Body of pancreas (tissue), 4 donors: ENCODE data around the gene SBF2. TPM values are rescaled to one million over a fixed set of nuclear protein-coding genes. Genes with fewer than 3 reads are reported as not detected.
A peak's percentile ranks its signal among the peaks of the same experiment; 100 is the strongest.
"Not testable (repeated sequence)": the region's sequence is repeated elsewhere in the genome, so short reads cannot be mapped to it uniquely, and the experiment has no call there.

Source experiments
- ATAC-seq: fragments of 150-250 bp; one replicate; pipeline ENCODE4 v1.9.1; 2016
- DNase-seq, 4 donors: peaks; one replicate each; pipeline ENCODE4 v3.0.0-alpha.2; 2019
- H3K27ac ChIP-seq, 4 donors: fragments of 200-600 bp; sonication (generic); 1 replicate in 3 of 4; 2 replicates in 1 of 4; pipeline versions ENCODE4 v1.5.1 to v1.6.1; 2016 to 2019; ENCODE audit warnings: mild to moderate bottlenecking in 1 of 4, mixed read lengths in 1 of 4, moderate library complexity in 1 of 4
- H3K27me3 ChIP-seq, 2 donors: fragments of 200-600 bp; sonication (generic); one replicate each; pipeline ENCODE4 v1.6.0; 2016; ENCODE audit warnings: mild to moderate bottlenecking in 1 of 2
- H3K36me3 ChIP-seq, 2 donors: fragments of 200-600 bp; sonication (generic); replicated peaks in 1 of 2; 2 replicates each; pipeline ENCODE4 v1.5.1; 2016; ENCODE audit warnings: low read depth in 2 of 2; ENCODE audit not compliant: insufficient read depth in 1 of 2
- H3K4me1 ChIP-seq: fragments of 200-600 bp; sonication (generic); one replicate; pipeline ENCODE4 v1.6.0; 2016
- H3K4me3 ChIP-seq, 2 donors: fragments of 200-600 bp; sonication (generic); 1 replicate in 1 of 2; 2 replicates in 1 of 2; pipeline ENCODE4 v1.5.1; 2016 to 2019
- H3K9me3 ChIP-seq, 3 donors: fragments of 200-600 bp; sonication (generic); 1 replicate in 2 of 3; 2 replicates in 1 of 3; pipeline ENCODE4 v1.5.1; 2016
- POLR2A ChIP-seq, 3 donors: fragments of 450-650 bp; IDR thresholded peaks; one replicate each; pipeline ENCODE4 v1.6.1; 2016; ENCODE audit warnings: antibody characterized with exemption in 3 of 3, mild to moderate bottlenecking in 2 of 3
- WGBS, 2 donors: methylation state at CpG; one replicate each; pipeline ENCODE4 v1.1.5; 2017; 5-methylcytosine and 5-hydroxymethylcytosine counted together
- intact Hi-C: fragments of 100-400 bp; cut with DNase I; formaldehyde crosslinking; loops from one replicate; pipeline ENCODE4 v1.15.1; 2023
- total RNA-seq, 2 donors: library from RNA; depleted of rRNA; stranded (reverse); fragments of >200 nt; gene quantifications; one replicate each; pipeline ENCODE4 v1.1.0, GENCODE V29; 2016
- TF ChIP-seq, protein P1 (sequence below), 7 experiments: fragments of 450-650 bp in 4 of 7; fragments of 200-600 bp in 3 of 7; sonication (generic) in 3 of 7; IDR thresholded peaks; one replicate each; pipeline ENCODE4 v1.5.1; 2016 to 2019; ENCODE audit warnings: antibody characterized with exemption in 7 of 7

Gene SBF2
- total RNA-seq, 2 donors from 2014 or later, result 23.6 to 38.9 TPM

DNA sequence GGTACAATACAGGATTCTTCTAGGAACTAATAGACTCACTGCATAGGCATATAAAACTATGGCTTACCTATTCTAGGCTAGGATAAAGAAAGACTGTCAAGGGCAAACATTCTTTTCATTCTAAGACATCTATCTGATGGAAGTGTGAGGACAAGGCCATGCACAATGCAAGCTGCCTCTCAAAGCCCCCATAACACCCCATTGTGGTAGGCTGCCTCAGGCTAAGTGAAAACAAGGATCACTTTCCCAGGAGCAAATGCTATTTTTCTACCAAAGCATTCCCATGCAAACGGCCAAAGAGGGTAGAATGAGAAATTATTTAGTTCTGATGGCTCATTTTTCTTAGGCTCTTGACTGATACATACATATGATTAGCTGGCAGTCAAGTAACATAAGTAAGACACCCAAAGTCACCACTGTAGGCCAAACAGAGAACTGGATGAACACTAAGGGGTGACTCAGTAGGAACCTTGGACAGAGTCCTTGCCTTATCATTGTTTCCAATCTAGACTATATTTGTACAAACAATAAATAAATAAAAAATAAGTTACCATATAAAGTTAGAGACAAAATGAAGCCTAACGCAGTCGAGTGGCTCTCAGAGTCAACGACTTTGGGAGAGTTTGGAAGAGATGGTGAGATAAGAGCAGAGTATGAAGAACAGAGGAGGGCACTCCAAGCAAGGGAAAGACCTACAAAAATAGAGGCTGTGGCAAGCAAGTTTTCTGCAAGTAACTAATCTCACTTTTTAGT, 303.6 kb downstream of the SBF2 start:
- H3K4me3 ChIP-seq, result no peak overlapping the region
- no peaks in the 10 kb centered on the region for H3K9me3 ChIP-seq
- intact Hi-C loops, result no loop called here
- TF ChIP-seq, protein P1, sequence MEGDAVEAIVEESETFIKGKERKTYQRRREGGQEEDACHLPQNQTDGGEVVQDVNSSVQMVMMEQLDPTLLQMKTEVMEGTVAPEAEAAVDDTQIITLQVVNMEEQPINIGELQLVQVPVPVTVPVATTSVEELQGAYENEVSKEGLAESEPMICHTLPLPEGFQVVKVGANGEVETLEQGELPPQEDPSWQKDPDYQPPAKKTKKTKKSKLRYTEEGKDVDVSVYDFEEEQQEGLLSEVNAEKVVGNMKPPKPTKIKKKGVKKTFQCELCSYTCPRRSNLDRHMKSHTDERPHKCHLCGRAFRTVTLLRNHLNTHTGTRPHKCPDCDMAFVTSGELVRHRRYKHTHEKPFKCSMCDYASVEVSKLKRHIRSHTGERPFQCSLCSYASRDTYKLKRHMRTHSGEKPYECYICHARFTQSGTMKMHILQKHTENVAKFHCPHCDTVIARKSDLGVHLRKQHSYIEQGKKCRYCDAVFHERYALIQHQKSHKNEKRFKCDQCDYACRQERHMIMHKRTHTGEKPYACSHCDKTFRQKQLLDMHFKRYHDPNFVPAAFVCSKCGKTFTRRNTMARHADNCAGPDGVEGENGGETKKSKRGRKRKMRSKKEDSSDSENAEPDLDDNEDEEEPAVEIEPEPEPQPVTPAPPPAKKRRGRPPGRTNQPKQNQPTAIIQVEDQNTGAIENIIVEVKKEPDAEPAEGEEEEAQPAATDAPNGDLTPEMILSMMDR (IDR thresholded peaks at IDR 0.05), result peak in 1 of 7 experiments; percentile 15
- no peak for TF ChIP-seq POLR2A (IDR thresholded peaks at IDR 0.05)
- H3K4me1 ChIP-seq, result no peaks in the 10 kb centered on the region
- no peak overlapping the region for H3K27ac ChIP-seq
- no peak for ATAC-seq
- no peaks in the 10 kb centered on the region for H3K36me3 ChIP-seq
- no peak for DNase-seq
- WGBS, 2 donors, result 58 to 61% methylated on average over 4 of the region's 4 CpGs
- no peaks in the 10 kb centered on the region for H3K27me3 ChIP-seq

DNA sequence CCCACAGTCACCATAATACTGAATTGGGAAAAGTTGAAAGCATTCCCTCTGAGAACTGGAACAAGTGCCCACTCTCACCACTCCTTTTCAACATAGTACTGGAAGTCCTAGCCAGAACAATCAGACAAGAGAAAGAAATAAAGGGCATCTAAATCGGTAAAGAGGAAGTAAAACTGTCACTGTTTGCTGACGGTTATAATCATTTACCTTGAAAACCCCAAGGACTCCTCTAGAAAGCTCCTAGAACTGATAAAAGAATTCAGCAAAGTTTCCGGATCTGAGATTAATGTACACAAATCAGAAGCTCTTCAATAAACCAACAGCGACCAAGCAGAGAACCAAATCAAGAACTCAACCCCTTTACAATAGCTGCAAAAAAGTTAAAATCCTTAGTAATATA, 306.7 kb downstream of the SBF2 start:
- 81 to 93% methylated on average over 4 of the region's 4 CpGs for WGBS, 2 donors
- DNase-seq, H3K27ac ChIP-seq, H3K9me3 ChIP-seq, H3K36me3 ChIP-seq, H3K4me1 ChIP-seq, H3K27me3 ChIP-seq, ATAC-seq, intact Hi-C loops, H3K4me3 ChIP-seq: not testable (repeated sequence)

DNA sequence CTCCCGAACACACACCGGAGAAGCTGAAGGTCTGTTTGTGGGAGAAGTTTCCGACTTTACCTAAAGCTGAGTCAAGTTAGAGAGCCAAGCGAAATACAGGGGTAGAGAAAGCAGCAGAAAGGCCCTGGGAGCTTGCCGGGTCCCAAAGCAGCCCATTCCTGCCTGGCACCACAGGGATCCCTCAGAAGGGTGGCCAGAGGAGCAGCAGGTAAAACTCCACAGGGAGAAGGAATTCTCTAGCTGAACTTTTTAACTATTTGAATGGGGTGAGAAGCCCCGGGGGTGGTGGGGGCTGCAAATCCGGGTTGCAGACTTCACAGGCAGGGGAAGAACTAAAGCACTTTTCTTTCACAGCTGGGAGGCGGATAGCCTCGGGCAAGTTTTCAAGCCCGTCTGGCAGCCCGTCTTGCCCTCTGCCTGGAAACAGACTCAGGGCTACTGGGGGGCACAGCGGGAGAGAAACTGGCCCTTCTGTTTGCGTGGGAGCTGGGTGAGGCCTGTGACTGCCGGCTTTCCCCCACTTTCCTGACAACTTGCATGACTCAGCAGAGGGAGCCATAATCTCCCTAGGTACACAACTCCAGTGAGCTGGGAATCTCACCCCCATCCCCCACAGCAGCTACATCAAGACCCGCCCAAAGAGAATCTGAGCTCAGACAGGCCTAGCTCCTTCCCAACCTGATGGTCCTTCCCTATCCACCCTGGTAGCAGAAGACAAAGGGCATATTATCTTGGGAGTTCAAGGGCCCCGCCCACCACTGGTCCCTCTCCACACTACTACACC, 311.0 kb downstream of the SBF2 start:
- no peaks in the 10 kb centered on the region for H3K36me3 ChIP-seq
- no peak for TF ChIP-seq POLR2A (IDR thresholded peaks at IDR 0.05)
- TF ChIP-seq, protein P1 (IDR thresholded peaks at IDR 0.05), result no peak
- DNase-seq, result no peak
- H3K27me3 ChIP-seq, result no peaks in the 10 kb centered on the region
- 94 to 96% methylated on average over 16 of the region's 16 CpGs for WGBS, 2 donors
- no peaks in the 10 kb centered on the region for H3K4me1 ChIP-seq
- H3K4me3 ChIP-seq, result no peak overlapping the region
- H3K9me3 ChIP-seq, result no peaks in the 10 kb centered on the region
- intact Hi-C loops, result no loop called here
- ATAC-seq, result no peak
- H3K27ac ChIP-seq, result no peak overlapping the region

DNA sequence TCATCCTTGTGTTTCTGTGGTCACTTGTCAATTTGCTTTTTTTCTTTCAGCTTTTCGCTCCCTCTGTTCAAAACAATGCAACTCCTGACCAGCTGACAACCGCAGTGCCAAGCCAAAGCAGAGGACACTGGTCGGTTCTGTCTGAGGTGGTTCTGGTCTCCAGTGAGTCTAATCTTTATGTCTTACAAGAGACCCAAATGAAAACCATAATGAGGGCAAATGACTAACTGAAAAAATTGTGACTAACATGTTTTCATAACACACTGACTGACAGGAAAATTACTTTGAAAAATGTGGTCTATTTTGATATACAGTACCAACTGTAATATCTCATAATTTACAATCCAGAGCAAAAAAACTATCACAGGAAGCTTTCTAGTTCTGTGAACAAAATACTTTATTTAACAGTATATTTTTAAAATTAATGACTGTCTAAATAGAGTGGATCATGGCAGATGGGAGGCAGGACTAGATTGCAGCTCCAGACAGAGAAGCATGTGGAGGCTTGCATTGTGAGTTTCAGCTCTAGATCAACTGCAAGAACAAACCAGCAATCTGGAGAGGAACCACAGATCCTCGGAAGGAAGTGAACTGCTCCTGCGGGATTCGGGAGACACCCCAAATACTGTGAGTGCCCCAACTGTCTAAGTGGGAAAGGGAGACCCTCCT, 311.8 kb downstream of the SBF2 start:
- no peaks in the 10 kb centered on the region for H3K9me3 ChIP-seq
- no peaks in the 10 kb centered on the region for H3K4me1 ChIP-seq
- no peaks in the 10 kb centered on the region for H3K36me3 ChIP-seq
- TF ChIP-seq POLR2A (IDR thresholded peaks at IDR 0.05), result no peak
- TF ChIP-seq, protein P1 (IDR thresholded peaks at IDR 0.05), result no peak
- no peak overlapping the region for H3K27ac ChIP-seq
- no peaks in the 10 kb centered on the region for H3K27me3 ChIP-seq
- no peak for DNase-seq
- ATAC-seq, result no peak
- no peak overlapping the region for H3K4me3 ChIP-seq
- intact Hi-C loops, result no loop called here
- 81 to 91% methylated on average over 6 of the region's 6 CpGs for WGBS, 2 donors

DNA sequence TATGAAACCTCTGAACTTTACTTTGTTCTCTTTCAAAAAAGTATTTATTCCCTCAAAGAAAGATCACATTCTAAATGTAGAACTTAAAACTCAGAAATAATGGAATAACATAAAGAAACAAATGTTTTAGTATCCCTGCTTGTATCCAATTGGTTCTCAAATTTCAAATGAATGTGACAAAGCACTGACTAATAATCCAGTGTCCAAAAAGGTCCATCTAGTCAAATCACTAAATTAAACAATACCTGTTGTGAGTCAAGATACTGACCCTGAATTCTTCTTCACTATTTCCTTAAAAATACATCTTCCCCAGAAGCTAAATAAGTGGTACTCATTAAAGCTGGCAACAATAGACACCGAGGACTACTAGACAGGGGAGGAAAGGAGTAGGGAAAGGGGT, 313.1 kb downstream of the SBF2 start:
- intact Hi-C loops, result no loop called here
- H3K4me1 ChIP-seq, result no peaks in the 10 kb centered on the region
- TF ChIP-seq, protein P1 (IDR thresholded peaks at IDR 0.05), result no peak
- no peak for TF ChIP-seq POLR2A (IDR thresholded peaks at IDR 0.05)

More for the DNA sequence above, 313.1 kb downstream of the SBF2 start:
- ATAC-seq, result no peak
- DNase-seq, result no peak
- no peak overlapping the region for H3K27ac ChIP-seq
- no peak overlapping the region for H3K4me3 ChIP-seq
- H3K27me3 ChIP-seq, result no peaks in the 10 kb centered on the region
- 87 to 100% methylated on average over 1 of the region's 1 CpG for WGBS, 2 donors
- H3K36me3 ChIP-seq, result no peaks in the 10 kb centered on the region
- no peaks in the 10 kb centered on the region for H3K9me3 ChIP-seq
